Endothelial cell of umbilical vein (primary cell): ENCODE measurements around the gene SULT4A1.

ENCODE experiments used
- CTCF ChIP-seq, 2 donors: IDR thresholded peaks; 1 replicate in 1 of 2; 2 replicates in 1 of 2; pipeline ENCODE4 v1.5.1; 2011; ENCODE audit warnings: low read length in 2 of 2, mild to moderate bottlenecking in 2 of 2, moderate library complexity in 2 of 2, control low read depth in 1 of 2, inconsistent platforms in 1 of 2, low read depth in 1 of 2; ENCODE audit not compliant: insufficient read depth in 1 of 2; ENCODE audit errors: extremely low read depth in 1 of 2
- EZH2 ChIP-seq: IDR thresholded peaks from 2 replicates; pipeline ENCODE4 v1.6.1; 2012; ENCODE audit warnings: borderline replicate concordance, low read depth, mild to moderate bottlenecking, moderate library complexity, low read length, inconsistent platforms; ENCODE audit not compliant: severe bottlenecking
- JUN ChIP-seq: IDR thresholded peaks from 2 replicates; pipeline ENCODE4 v1.6.1; 2011; ENCODE audit warnings: borderline replicate concordance, low read depth; ENCODE audit not compliant: insufficient read length, insufficient read depth
- MYC ChIP-seq: IDR thresholded peaks from one replicate; pipeline ENCODE4 v1.6.1; 2011; ENCODE audit warnings: mild to moderate bottlenecking, low read depth, low read length
- POLR2A ChIP-seq: IDR thresholded peaks from 2 replicates; pipeline ENCODE4 v1.6.1; 2012; ENCODE audit warnings: low read depth, mild to moderate bottlenecking, control low read depth, low read length
- POLR2AphosphoS5 ChIP-seq: IDR thresholded peaks from 2 replicates; pipeline ENCODE4 v1.6.1; 2012; ENCODE audit warnings: low read depth, mild to moderate bottlenecking, control low read depth, low read length, moderate library complexity; ENCODE audit not compliant: insufficient read depth
- TF ChIP-seq, protein P1 (sequence below): IDR thresholded peaks from 2 replicates; pipeline ENCODE4 v1.6.1; 2011; ENCODE audit not compliant: insufficient read depth, insufficient read length

DNA sequence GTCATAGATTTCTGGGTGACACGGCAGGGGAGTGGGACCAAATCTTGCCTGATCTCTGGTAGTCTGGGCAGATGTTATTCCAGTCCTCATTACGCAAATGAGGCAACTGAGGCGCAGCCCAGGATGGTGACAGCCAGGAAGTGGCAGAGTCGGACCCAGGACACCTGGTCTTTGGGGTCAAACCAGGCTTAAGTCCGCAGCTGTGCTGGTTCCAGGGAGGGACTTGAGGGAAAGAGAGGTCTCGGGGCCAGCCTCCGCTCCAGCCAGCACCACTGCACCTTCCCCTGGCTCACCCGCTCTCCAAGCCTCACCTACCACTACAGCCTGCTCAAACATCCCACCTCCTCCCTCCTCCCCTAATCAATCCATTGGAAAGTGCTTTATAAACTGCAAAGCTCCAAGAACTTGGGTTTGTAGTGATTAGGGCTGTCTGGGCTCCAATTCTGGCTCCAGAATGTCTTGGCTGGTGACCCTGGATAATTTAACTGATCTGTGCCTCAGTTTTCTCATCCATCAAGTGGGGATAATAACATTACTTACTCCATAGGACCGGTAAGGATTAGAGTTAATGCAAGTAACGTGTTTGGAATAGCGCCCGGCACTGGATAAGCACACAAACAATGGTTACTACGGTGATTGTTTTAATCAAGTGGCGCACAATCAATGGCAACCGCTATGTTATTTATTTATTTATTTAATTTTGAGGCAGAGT, 30.0 kb upstream of the SULT4A1 start:
- TF ChIP-seq CTCF (IDR thresholded peaks at IDR 0.05; ENCODE audit: extremely low read depth in 1 of 2, insufficient read depth in 1 of 2, low read depth in 1 of 2, low read length in 2 of 2) (no peak), MYC (no peak), POLR2A (no peak), POLR2AphosphoS5 (no peak), EZH2 (no peak), JUN (no peak)
- TF ChIP-seq, protein P1, sequence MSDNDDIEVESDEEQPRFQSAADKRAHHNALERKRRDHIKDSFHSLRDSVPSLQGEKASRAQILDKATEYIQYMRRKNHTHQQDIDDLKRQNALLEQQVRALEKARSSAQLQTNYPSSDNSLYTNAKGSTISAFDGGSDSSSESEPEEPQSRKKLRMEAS: no peak
